GM21423 (cell line): ENCODE data around the gene SYT12.

Source experiments
- ATAC-seq: cut with Tn5 transposase; IDR thresholded peaks from one replicate; pipeline ENCODE4 v1.9.1; 2021; ENCODE audit warnings: mild to moderate bottlenecking, moderate library complexity; ENCODE audit not compliant: unreplicated experiment

Gene SYT12

GRCh38 chr11:67054346-67054835, 31.5 kb downstream of the SYT12 start:
- no peak for ATAC-seq

GRCh38 chr11:67054836-67055523, 32.0 kb downstream of the SYT12 start:
- ATAC-seq: no peak

- no peak for ATAC-seq
Measured at GRCh38 chr11:67055812-67056211, 32.9 kb downstream of the SYT12 start.

- ATAC-seq: no peak
Measured at GRCh38 chr11:67056267-67057204, 33.6 kb downstream of the SYT12 start, which contains the start of gene RHOD. Gene RHOD, plus strand, starts transcription at chr11:67056847. Its CDS starts 56 bp downstream, at chr11:67056903.

GRCh38 chr11:67057205-67057672, 34.3 kb downstream of the SYT12 start:
- ATAC-seq: no peak

- no peak for ATAC-seq
Measured at GRCh38 chr11:67058506-67058905, 35.6 kb downstream of the SYT12 start.

- ATAC-seq: no peak
Measured at GRCh38 chr11:67059671-67060070, 36.7 kb downstream of the SYT12 start.

- no peak for ATAC-seq
Measured at GRCh38 chr11:67060111-67060522, 37.2 kb downstream of the SYT12 start.

- no peak for ATAC-seq
Measured at GRCh38 chr11:67062526-67063373, 39.8 kb downstream of the SYT12 start.

GRCh38 chr11:67066333-67066709, 43.4 kb downstream of the SYT12 start:
- no peak for ATAC-seq

GRCh38 chr11:67071420-67072284, 48.7 kb downstream of the SYT12 start:
- no peak for ATAC-seq

- ATAC-seq: no peak
Measured at GRCh38 chr11:67072295-67072694, 49.4 kb downstream of the SYT12 start.

GRCh38 chr11:67073908-67074307, 51.0 kb downstream of the SYT12 start:
- ATAC-seq: no peak

- ATAC-seq: no peak
Measured at GRCh38 chr11:67076202-67076601, 53.3 kb downstream of the SYT12 start.

GRCh38 chr11:67079065-67079705, 56.3 kb downstream of the SYT12 start:
- no peak for ATAC-seq

- no peak for ATAC-seq
Measured at GRCh38 chr11:67082071-67082791, 59.3 kb downstream of the SYT12 start.

- no peak for ATAC-seq
Measured at GRCh38 chr11:67083786-67084366, 60.9 kb downstream of the SYT12 start.

- no peak for ATAC-seq
Measured at GRCh38 chr11:67085617-67086016, 62.7 kb downstream of the SYT12 start.
